ENCODE data around the gene ASB10.

- TF ChIP-seq, protein P1, sequence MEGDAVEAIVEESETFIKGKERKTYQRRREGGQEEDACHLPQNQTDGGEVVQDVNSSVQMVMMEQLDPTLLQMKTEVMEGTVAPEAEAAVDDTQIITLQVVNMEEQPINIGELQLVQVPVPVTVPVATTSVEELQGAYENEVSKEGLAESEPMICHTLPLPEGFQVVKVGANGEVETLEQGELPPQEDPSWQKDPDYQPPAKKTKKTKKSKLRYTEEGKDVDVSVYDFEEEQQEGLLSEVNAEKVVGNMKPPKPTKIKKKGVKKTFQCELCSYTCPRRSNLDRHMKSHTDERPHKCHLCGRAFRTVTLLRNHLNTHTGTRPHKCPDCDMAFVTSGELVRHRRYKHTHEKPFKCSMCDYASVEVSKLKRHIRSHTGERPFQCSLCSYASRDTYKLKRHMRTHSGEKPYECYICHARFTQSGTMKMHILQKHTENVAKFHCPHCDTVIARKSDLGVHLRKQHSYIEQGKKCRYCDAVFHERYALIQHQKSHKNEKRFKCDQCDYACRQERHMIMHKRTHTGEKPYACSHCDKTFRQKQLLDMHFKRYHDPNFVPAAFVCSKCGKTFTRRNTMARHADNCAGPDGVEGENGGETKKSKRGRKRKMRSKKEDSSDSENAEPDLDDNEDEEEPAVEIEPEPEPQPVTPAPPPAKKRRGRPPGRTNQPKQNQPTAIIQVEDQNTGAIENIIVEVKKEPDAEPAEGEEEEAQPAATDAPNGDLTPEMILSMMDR (IDR thresholded peaks at IDR 0.05): no peak
- TF ChIP-seq POLR2AphosphoS5 (IDR thresholded peaks at IDR 0.05): no peak
Measured at GRCh38 chr7:151235091-151235787, 48.2 kb upstream of the ASB10 start.
